HG02623 (cell line): ENCODE measurements around the gene THEM5.
"Not testable (repeated sequence)": the region's sequence is repeated elsewhere in the genome, so short reads cannot be mapped to it uniquely, and the experiment has no call there.

Experiments used
- ATAC-seq: cut with Tn5 transposase; IDR thresholded peaks from one replicate; pipeline ENCODE4 v1.9.1; 2021; ENCODE audit warnings: moderate library complexity; ENCODE audit not compliant: unreplicated experiment

The THEM5 gene

DNA sequence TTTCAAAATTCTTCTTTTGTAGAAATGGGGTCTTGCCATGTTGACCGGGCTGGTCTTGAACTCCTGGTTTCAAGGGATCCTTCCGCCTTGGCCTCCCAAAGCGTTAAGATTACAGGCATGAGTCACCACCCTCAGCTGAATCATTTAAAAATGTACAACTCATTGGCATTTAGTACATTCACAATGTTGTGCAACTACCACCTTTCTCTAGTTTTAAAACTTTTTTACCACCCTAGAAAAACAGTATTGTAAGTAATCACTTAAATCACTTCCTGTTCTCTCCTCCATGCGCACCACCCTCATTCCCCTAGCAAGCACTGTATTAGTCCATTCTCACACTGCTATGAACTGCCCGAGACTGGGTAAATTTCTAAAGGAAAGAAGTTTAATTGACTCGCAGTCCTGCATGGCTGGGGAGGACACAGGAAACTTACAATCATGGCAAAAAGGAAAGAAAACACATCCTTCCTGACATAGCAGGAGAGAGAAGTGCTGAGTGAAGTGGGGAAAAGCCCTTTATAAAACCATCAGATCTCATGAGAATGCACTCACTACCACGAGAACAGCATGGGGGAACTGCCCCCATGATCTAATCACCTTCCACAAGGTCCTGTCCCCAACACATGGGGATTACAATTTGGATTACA lies 14.4 kb upstream of the THEM5 start:
- ATAC-seq: no peak

DNA sequence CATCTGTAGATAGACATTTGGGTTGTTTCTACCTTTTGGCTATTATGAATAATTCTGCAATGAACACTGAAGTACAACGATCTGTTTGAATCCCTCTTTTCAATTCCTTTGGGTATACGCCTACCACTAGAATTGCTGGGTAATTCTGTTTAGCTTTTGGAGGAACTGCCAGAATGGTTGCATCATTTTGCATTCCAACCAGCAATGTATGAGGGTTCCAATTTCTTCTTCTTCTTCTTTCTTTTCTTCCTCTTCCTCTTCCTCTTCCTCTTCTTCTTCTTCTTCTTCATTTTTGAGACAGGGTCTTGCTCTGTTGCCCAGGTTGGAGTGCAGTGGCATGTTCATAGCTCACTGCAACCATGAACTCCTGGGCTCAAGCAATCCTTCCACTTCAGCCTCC lies 13.8 kb upstream of the THEM5 start:
- no peak for ATAC-seq

GRCh38 chr1:151864411-151864810 lies 10.9 kb upstream of the THEM5 start:
- no peak for ATAC-seq

GRCh38 chr1:151862604-151863003 lies 9.1 kb upstream of the THEM5 start:
- ATAC-seq: no peak

DNA sequence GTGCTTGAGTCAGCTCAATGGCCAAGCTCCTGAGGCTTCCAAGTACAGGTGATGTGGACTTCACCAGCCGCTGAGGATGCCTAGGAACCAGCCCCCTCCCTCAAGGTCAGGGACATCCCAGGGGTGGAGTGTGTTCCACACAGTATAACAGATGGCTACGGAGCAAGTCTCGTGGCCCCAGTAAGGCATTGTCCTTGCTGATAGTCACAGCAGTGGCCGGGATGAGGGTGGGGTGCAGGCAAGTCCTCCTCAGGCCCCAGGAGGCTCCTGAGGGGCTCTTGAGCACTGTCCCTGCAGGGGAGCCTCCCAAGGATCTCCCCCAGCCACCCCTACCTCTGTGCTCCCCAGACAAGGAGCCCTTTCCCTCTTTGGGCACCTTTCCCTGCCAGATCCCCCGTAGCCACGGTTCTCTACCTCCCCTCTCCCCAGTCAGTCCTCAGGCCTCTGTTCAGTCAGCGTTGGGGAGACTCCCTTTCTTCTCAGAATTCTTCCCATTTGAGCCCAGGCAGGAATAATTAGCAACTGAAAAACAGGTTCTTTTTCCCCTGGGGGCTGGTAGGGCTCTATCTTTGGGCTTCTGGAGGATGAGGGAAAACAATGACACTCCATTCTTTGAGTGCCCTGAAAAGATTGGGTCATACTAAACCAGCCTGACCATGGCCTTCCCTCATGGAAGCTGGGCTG lies 7.1 kb upstream of the THEM5 start:
- no peak for ATAC-seq

DNA sequence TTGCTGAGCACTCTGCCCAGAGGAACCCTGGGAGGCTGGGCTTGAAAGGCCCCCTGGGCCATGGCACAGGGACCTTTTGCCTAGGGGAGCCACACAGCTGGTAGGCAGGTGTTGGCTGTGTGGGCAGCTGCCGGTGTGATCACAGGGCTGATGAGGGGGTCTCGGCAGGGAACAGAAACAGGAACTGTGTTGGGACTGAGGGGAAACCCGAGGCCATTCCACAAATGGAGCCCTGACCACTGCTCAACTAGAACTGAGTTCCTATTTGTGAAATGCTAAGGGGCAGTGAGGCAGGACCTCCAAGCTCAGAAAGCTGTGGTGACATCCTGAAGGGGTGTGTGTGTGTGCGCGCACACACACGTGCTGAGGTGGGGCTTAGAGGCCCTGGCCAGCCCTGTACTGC lies 6.4 kb upstream of the THEM5 start:
- no peak for ATAC-seq

GRCh38 chr1:151858886-151859665 lies 5.6 kb upstream of the THEM5 start:
- ATAC-seq: no peak

DNA sequence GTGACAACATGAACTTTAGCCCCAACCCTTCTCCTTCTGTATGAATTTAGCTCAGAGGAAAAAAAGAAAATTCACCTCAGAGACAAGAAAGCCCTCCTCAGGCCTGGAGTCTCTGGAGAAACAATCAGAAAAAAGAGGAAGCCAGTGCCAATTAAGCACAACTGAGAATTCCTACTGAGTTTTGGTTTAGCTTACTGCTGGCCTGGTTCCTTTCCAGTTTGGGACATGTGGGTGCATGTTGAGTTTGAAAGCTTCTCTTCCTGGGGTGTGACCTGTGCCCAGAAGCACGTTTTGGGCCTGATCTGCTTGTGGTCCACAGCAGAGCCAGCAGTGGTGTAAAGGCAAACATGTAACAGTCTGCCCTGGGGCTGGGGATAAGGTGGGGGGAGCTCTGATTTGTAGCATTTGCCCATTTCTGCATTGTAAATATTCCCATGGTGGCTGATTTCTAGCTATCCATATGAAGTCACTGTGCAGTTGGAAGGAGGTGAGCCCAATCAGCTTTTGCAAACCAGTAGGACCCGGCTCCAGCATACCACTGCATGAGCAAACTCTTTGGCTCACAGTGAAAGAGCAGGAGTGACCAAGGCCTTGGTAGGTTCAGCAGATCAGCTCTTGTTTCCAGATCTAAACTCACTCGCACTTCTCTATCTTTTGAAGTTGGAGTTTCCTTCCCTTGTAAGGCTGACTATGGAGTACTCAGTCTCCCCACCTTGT lies 4.7 kb upstream of the THEM5 start:
- no peak for ATAC-seq

GRCh38 chr1:151855933-151856332 lies 2.4 kb upstream of the THEM5 start:
- no peak for ATAC-seq

- not testable (repeated sequence) for ATAC-seq
Observed at GRCh38 chr1:151855516-151855915, 2.0 kb upstream of the THEM5 start.

DNA sequence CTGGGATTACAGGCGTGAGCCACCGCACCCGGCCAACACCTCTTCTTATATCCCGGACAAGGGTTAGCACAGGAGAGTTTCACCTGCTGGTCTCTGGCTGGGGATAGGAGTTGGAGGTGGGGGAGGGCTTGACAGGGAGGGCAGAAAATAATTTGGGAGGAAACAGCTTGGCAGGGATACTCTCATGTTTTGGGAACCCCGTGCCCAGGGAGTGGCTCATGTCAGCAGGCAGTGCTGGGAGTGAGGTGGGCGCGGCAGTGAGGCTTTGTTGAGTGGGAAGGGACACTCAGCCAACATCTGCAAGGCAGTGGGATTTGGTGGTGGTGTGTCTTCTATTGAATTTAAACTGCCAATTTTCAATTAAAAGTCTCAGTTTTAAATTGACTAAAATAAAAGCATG lies 1.1 kb upstream of the THEM5 start:
- ATAC-seq: no peak

DNA sequence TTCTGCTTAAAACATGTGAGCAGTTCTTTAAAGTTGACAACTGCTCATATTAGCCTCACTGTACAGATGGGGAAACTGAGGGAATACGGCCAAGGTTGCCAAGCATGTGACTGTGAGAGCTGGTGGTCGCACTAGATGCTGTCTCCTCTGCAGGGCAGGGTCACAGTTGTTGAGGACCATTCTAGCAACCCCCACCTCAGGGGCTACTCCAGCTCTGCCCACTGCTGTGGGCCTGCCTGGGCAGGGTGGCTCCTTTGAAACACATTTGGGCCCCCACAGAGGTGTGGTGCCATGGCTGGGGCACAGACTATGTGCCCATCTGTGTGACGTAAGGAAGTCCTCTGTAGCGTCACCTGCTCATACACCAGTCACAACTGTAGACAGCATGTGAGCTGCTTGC lies 779 bp downstream of the THEM5 start:
- no peak for ATAC-seq

- no peak for ATAC-seq
Observed at GRCh38 chr1:151851886-151852285, 1.6 kb downstream of the THEM5 start.

GRCh38 chr1:151849871-151850270 lies 3.6 kb downstream of the THEM5 start:
- ATAC-seq: no peak

DNA sequence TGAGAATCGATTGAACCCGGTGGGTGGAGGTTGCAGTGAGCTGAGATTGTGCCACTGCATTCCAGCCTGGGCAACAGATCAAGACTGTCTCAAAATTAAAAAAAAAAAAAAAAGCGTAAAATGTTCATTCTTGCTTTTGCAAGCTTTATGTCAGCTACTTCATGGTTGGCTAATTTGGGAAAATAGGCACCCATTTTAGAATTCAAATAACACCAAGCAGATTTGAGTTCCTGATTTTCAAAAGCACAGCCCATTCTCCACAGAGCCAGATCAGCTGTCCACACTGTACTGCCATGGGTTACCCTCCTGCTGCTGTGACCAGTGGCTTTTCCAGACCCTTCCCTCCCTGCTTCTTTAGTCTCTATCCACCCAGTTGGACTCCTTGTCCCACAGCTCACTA lies 4.4 kb downstream of the THEM5 start:
- no peak for ATAC-seq

DNA sequence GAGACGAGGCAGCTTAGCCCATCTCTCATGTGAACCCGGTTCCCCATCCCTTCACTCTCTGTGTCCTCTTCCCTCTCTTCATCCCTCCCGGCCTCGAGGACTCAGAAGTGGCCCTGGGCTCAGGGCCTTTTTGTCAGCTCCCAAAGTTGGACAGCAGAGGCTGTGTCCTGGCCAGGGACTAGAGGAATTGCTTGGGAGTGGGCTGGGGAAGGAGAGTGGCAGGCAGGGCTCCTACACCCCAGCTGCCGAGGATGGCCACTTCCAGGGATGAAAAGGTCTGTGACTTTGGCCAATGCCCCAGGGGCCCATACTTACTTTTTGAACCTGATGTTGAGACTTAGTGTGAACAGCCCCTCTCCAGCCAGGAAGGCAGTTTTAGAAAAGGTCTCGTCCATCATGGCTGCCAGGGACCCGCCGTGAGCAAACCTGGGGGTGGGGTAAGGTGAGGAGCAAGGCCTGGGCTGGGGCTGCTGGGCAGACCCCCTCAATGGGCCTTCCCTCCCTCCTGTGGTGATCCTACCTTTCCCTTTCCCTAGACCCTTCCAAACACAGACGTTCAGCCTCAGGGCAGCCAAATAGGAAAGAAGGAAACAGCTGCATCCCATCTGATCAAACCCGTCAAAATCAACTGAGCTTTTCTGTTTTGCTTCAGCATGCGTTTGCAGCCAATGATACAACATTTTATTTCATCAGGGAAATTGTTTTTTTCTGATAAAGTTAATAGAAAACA lies 5.5 kb downstream of the THEM5 start:
- ATAC-seq: no peak

- ATAC-seq: no peak
Observed at GRCh38 chr1:151846686-151847237, 6.8 kb downstream of the THEM5 start.

DNA sequence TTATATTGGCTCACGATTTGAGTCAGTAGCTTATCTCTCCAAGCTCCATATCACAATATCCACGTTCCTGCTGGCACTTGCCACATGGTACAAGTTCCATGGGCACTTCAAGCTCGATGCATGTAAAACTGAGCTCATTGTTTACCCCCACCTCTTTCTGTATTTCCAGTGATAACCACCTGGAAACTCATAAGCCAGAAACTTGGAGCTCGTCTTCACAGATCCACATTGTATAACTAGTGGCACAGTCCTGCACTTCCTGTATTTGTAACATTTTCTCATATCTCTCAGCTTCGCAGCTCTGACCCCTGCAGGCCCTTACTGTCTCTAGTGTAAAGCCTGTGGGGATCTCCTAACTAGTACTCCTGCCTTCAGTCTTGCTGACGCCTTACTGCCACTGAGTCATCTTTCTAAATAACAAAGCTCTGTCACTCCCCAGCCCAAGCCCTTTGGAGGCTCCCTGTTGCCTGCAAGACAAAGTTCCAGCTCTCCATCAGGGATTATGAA lies 7.4 kb downstream of the THEM5 start:
- no peak for ATAC-seq

DNA sequence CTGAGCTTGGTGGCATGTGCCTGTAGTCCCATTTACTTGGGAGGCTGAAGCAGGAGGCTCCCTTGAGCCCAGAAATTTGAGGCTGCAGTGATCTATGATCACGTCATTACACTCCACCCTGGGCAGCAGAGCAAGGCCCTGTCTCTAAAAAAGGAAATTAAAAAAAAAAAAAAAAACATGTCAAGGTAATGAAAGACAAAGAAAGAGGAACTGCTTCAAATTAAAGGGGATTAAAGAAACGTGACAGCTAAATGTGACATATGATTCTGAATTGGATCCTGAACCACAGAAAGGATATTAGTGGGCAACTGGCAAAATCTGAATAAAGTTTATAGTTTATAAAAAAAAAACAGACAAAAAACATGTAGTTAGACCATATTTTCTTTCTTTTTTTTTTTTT lies 10.1 kb downstream of the THEM5 start:
- no peak for ATAC-seq

- ATAC-seq: no peak
Observed at GRCh38 chr1:151841141-151841540, 12.4 kb downstream of the THEM5 start.
